Kidney epithelial cell (primary cell): ENCODE results near the gene RECK. TPM values are rescaled to one million over a fixed set of nuclear protein-coding genes. Genes with fewer than 3 reads are reported as not detected.
"Not testable (repeated sequence)": the region's sequence is repeated elsewhere in the genome, so short reads cannot be mapped to it uniquely, and the experiment has no call there.

ENCODE experiments used
- DNase-seq: peaks from one replicate; pipeline ENCODE4 v3.0.0-alpha.2; 2010; ENCODE audit warnings: low read depth
- H3K27me3 ChIP-seq: 2 replicates; pipeline ENCODE4 v1.6.0; 2011; ENCODE audit warnings: low read length; ENCODE audit not compliant: control insufficient read depth, insufficient read depth
- H3K36me3 ChIP-seq: 2 replicates; pipeline ENCODE4 v1.5.1; 2011; ENCODE audit warnings: low read length; ENCODE audit not compliant: control insufficient read depth, insufficient read depth
- H3K4me3 ChIP-seq: 2 replicates; pipeline ENCODE4 v1.5.1; 2011; ENCODE audit warnings: low read depth, mild to moderate bottlenecking, control low read depth, low read length
- total RNA-seq: library from RNA; depleted of rRNA; stranded (reverse); fragments of >200 nt; gene quantifications from 2 replicates; pipeline ENCODE4 v1.2.3, GENCODE V29; 2015
- TF ChIP-seq, protein P1 (sequence below): IDR thresholded peaks from 2 replicates; pipeline ENCODE4 v1.5.1; 2011; ENCODE audit warnings: mild to moderate bottlenecking, moderate library complexity, low read length, control low read depth, inconsistent platforms; ENCODE audit not compliant: insufficient read depth, poor library complexity, severe bottlenecking

RECK gene, protein sequence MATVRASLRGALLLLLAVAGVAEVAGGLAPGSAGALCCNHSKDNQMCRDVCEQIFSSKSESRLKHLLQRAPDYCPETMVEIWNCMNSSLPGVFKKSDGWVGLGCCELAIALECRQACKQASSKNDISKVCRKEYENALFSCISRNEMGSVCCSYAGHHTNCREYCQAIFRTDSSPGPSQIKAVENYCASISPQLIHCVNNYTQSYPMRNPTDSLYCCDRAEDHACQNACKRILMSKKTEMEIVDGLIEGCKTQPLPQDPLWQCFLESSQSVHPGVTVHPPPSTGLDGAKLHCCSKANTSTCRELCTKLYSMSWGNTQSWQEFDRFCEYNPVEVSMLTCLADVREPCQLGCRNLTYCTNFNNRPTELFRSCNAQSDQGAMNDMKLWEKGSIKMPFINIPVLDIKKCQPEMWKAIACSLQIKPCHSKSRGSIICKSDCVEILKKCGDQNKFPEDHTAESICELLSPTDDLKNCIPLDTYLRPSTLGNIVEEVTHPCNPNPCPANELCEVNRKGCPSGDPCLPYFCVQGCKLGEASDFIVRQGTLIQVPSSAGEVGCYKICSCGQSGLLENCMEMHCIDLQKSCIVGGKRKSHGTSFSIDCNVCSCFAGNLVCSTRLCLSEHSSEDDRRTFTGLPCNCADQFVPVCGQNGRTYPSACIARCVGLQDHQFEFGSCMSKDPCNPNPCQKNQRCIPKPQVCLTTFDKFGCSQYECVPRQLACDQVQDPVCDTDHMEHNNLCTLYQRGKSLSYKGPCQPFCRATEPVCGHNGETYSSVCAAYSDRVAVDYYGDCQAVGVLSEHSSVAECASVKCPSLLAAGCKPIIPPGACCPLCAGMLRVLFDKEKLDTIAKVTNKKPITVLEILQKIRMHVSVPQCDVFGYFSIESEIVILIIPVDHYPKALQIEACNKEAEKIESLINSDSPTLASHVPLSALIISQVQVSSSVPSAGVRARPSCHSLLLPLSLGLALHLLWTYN
- 4.0 and 4.8 TPM in 2 replicates for total RNA-seq

DNA sequence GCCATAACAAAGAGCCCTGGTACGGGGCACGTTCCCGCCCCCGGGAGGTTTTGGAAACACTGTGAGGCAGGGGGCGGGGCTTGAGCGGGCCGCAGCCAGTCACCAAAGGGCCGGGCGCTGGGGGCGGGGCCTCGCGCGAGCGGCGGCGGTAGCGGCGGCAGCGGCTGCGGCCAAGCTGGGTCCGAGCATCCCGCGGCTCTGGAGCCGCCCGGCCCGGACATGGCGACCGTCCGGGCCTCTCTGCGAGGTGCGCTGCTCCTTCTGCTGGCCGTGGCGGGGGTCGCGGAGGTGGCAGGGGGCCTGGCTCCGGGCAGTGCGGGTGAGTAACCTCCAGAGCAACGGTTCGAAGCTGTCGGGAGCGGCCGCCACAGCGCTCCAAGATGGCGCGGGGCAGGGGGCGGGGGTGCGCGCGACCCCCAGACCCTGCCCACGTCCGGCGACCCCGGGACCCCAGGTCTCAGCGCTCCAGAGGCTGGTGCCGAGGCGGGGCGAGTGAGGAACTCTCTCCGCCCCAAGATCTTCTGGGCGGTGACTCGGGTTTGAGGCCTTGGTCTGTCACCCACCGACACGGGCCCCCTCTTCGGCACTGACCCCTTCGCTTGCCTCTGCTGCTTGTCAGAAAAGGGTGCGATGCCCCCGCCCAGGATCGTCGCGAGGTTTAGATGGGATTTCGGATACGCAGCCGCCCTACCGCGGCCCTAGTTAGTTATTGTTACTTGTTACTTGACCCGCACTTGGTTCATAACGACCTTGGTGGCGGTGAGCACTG is at the start of gene RECK:
RECK (plus strand) TSS at position 134 of the 769 bp plus-strand sequence; CDS start at position 220, 86 bp downstream.
- TF ChIP-seq, protein P1, sequence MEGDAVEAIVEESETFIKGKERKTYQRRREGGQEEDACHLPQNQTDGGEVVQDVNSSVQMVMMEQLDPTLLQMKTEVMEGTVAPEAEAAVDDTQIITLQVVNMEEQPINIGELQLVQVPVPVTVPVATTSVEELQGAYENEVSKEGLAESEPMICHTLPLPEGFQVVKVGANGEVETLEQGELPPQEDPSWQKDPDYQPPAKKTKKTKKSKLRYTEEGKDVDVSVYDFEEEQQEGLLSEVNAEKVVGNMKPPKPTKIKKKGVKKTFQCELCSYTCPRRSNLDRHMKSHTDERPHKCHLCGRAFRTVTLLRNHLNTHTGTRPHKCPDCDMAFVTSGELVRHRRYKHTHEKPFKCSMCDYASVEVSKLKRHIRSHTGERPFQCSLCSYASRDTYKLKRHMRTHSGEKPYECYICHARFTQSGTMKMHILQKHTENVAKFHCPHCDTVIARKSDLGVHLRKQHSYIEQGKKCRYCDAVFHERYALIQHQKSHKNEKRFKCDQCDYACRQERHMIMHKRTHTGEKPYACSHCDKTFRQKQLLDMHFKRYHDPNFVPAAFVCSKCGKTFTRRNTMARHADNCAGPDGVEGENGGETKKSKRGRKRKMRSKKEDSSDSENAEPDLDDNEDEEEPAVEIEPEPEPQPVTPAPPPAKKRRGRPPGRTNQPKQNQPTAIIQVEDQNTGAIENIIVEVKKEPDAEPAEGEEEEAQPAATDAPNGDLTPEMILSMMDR, result no peak
- peak within 1 kb of the TSS; percentile 98 for H3K4me3 ChIP-seq
- DNase-seq, result no peak
- H3K36me3 ChIP-seq, result no peaks in the 10 kb centered on the region
- no peaks in the 10 kb centered on the region for H3K27me3 ChIP-seq

DNA sequence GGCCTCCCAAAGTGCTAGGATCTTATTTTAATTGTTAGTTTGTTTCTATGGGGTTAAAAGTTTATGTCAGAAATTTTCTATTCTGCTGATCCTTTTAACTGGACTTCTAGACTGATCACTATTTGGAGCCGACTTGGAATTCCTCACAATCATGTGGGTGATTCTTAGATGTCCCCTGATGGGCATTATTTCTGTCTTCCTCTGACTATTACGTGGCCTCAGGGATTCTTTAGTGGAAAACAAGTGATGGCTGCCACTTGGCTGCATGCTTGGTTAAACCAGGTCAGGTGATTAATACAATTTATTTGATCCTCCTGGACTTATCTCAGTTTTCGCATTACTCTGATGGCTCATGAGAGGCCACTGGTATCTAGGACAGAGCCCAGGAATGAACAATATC is 46.6 kb upstream of the RECK start:
- Histone ChIP-seq H3K4me3 (no peak overlapping the region), H3K36me3 (no peaks in the 10 kb centered on the region), H3K27me3 (no peaks in the 10 kb centered on the region)
- TF ChIP-seq, protein P1, result no peak
- DNase-seq, result no peak

DNA sequence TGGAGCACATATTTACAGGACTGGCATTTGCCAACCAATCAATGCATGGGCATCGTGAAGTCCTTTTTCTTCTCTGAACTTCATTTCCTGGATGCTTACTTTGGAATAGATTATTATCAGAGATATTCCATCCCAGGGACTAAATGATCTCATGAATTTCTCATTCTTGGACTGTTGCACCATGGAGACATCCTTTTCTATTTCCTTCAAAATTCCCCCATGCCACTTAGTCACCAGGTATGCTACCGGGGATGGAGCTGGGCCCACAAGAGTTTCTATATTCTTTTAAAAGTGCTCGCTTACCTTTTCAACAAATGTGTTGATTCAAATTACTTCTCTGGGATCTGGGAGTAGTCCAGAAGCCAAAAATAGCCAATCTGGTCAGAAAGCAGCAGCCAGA is 43.6 kb upstream of the RECK start:
- H3K4me3 ChIP-seq, DNase-seq, H3K27me3 ChIP-seq, H3K36me3 ChIP-seq: not testable (repeated sequence)

DNA sequence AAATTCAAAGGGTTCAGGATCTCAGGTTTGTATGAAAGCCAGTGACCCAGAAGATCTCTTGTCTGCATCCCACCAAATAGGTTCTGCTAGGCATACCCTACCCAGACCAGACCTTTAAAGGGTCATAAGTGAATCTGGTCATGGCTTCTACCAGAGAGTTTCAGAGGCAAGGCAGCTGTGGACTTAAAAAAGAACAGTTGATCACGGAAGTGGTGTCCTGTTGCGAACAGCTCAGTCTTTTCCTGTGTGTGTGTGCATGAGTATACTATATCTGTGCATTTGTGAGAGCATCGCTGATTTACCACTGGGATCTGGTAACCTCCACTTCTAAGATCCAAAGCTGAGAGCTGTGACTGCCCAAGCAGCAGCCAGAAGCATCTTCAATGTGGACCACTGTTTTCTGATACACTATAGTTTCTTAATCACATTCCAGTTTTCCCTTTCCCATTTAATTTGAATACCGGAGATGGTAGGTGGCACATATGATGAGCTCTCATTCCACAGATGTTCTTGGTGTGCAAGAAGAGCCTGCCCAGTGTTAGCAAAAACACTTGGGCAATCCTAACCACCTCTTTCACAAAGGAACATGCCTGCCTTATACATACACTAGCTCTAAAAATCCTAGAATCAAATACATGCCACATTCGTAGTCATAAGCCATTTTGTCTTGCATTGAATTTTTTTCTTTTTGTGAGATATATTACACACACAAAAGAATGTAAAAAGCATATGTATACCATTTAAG is 42.6 kb upstream of the RECK start:
- H3K4me3 ChIP-seq, result no peak overlapping the region
- no peak for DNase-seq
- TF ChIP-seq, protein P1, result no peak
- H3K36me3 ChIP-seq, result no peaks in the 10 kb centered on the region
- no peaks in the 10 kb centered on the region for H3K27me3 ChIP-seq

DNA sequence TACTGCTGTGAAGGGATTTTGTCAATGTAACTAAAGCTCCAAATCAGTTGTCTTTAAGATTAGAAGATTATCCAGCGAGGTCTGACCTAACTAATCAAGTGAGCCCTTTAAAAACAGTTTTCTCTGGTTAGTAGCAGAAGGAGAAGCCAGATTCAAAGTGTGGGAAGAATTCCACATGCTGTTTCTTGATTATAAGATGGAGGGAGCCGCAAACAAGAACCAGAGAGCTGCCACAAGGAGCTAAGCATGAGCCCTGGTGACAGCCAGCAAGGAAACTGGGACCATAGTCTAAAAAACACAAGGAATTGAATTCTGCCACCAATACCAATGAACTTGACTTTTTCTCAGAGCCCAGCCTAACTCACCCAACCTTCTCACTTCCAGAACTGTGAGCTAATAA is 41.8 kb upstream of the RECK start:
- no peak for DNase-seq
- H3K27me3 ChIP-seq, result no peaks in the 10 kb centered on the region
- H3K36me3 ChIP-seq, result no peaks in the 10 kb centered on the region
- H3K4me3 ChIP-seq, result no peak overlapping the region
- TF ChIP-seq, protein P1, result no peak
